ENCODE results near the gene RNF212.

RNF212 gene

GRCh38 chr4:1080961-1081688, 32.2 kb downstream of the RNF212 start:
- DNase-seq (ENCODE audit: low read depth, low spot score), result peak; percentile 53
- TF ChIP-seq CTCF (IDR thresholded peaks at IDR 0.05; ENCODE audit: low read depth, low read length), result no peak
- no peak overlapping the region for H3K4me3 ChIP-seq (ENCODE audit: low read depth, low read length)
- in situ Hi-C loops (cut with HindIII; ENCODE audit: low sequenced_read_pairs), result no loop called here

- DNase-seq (ENCODE audit: low read depth, low spot score), result no peak
- in situ Hi-C loops (cut with HindIII; ENCODE audit: low sequenced_read_pairs), result no loop called here
- H3K4me3 ChIP-seq (ENCODE audit: low read depth, low read length), result no peak overlapping the region
- no peak for TF ChIP-seq CTCF (IDR thresholded peaks at IDR 0.05; ENCODE audit: low read depth, low read length)
Observed at GRCh38 chr4:1080432-1080831, 32.9 kb downstream of the RNF212 start.

- no peak overlapping the region for H3K4me3 ChIP-seq (ENCODE audit: low read depth, low read length)
- in situ Hi-C loops (cut with HindIII; ENCODE audit: low sequenced_read_pairs), result no loop called here
- no peak for DNase-seq (ENCODE audit: low read depth, low spot score)
Observed at GRCh38 chr4:1079711-1080265, 33.6 kb downstream of the RNF212 start.

GRCh38 chr4:1078490-1078889, 34.9 kb downstream of the RNF212 start:
- no peak for DNase-seq (ENCODE audit: low read depth, low spot score)
- no peak for TF ChIP-seq CTCF (IDR thresholded peaks at IDR 0.05; ENCODE audit: low read depth, low read length)
- H3K4me3 ChIP-seq (ENCODE audit: low read depth, low read length), result no peak overlapping the region
- in situ Hi-C loops (cut with HindIII; ENCODE audit: low sequenced_read_pairs), result no loop called here

More at GRCh38 chr4:1079711-1080265, 33.6 kb downstream of the RNF212 start:
- TF ChIP-seq CTCF (IDR thresholded peaks at IDR 0.05; ENCODE audit: low read depth, low read length), result no peak

- DNase-seq (ENCODE audit: low read depth, low spot score), result no peak
- in situ Hi-C loops (cut with HindIII; ENCODE audit: low sequenced_read_pairs), result no loop called here
- no peak overlapping the region for H3K4me3 ChIP-seq (ENCODE audit: low read depth, low read length)
- TF ChIP-seq CTCF (IDR thresholded peaks at IDR 0.05; ENCODE audit: low read depth, low read length), result no peak
Observed at GRCh38 chr4:1077711-1078477, 35.5 kb downstream of the RNF212 start.

- no peak for TF ChIP-seq CTCF (IDR thresholded peaks at IDR 0.05; ENCODE audit: low read depth, low read length)
- DNase-seq (ENCODE audit: low read depth, low spot score), result no peak
- H3K4me3 ChIP-seq (ENCODE audit: low read depth, low read length), result no peak overlapping the region
- in situ Hi-C loops (cut with HindIII; ENCODE audit: low sequenced_read_pairs), result no loop called here
Observed at GRCh38 chr4:1075809-1076699, 37.3 kb downstream of the RNF212 start.
